Thyroid gland (tissue), 4 donors: ENCODE data around the gene CARS1. TPM values are rescaled to one million over a fixed set of nuclear protein-coding genes. Genes with fewer than 3 reads are reported as not detected.

Experiments
- DNase-seq, 2 donors: peaks; one replicate each; pipeline ENCODE4 v3.0.0-alpha.2; 2019
- H3K27ac ChIP-seq, 3 donors: fragments of 200-600 bp; sonication (generic); 1 replicate in 2 of 3; 2 replicates in 1 of 3; pipeline ENCODE4 v1.5.1; 2016 to 2019; ENCODE audit warnings: mild to moderate bottlenecking in 1 of 3, moderate library complexity in 1 of 3
- H3K27me3 ChIP-seq: fragments of 200-600 bp; sonication (generic); one replicate; pipeline ENCODE4 v1.5.1; 2019
- H3K36me3 ChIP-seq, 2 donors: fragments of 200-600 bp; sonication (generic); one replicate each; pipeline ENCODE4 v1.5.1; 2016 to 2019
- H3K4me1 ChIP-seq, 2 donors: fragments of 200-600 bp; sonication (generic); one replicate each; pipeline ENCODE4 v1.5.1; 2017 to 2019
- H3K4me3 ChIP-seq, 3 donors: fragments of 200-600 bp; sonication (generic); replicated peaks in 1 of 3; 1 replicate in 2 of 3; 2 replicates in 1 of 3; pipeline ENCODE4 v1.5.1; 2016; ENCODE audit warnings: mild to moderate bottlenecking in 1 of 3
- H3K9me3 ChIP-seq: fragments of 200-600 bp; sonication (generic); one replicate; pipeline ENCODE4 v1.5.1; 2017
- CTCF ChIP-seq, 6 experiments: fragments of 200-600 bp in 3 of 6; fragments of 450-650 bp in 3 of 6; sonication (generic) in 3 of 6; IDR thresholded peaks; one replicate each; pipeline ENCODE4 v1.5.1; 2016 to 2019; ENCODE audit warnings: antibody characterized with exemption in 6 of 6, mild to moderate bottlenecking in 2 of 6, inconsistent platforms in 1 of 6, moderate library complexity in 1 of 6
- POLR2A ChIP-seq, 2 donors: fragments of 450-650 bp; IDR thresholded peaks; one replicate each; pipeline ENCODE4 v1.6.1; 2017; ENCODE audit warnings: antibody characterized with exemption in 2 of 2, mild to moderate bottlenecking in 2 of 2, moderate library complexity in 1 of 2
- WGBS, 2 donors: methylation state at CpG; one replicate each; pipeline ENCODE4 v1.1.5; 2017; 5-methylcytosine and 5-hydroxymethylcytosine counted together
- intact Hi-C: fragments of 100-400 bp; cut with DNase I; formaldehyde crosslinking; loops from one replicate; pipeline ENCODE4 v1.15.1; 2023
- total RNA-seq, 4 donors: library from RNA; depleted of rRNA; stranded (reverse); fragments of >200 nt; gene quantifications; one replicate each; pipeline ENCODE4 v1.2.3, GENCODE V29; 2016

The CARS1 gene
- total RNA-seq, 4 donors from 2014 or later, result 36.7 to 56.2 (median 50.1) TPM

- intact Hi-C loops, result no loop called here
- Histone ChIP-seq H3K36me3 (no peaks in the 10 kb centered on the region), H3K27ac (peak overlapping the region in 1 of 3 donors; percentile 98), H3K4me3 (no peak overlapping the region), H3K27me3 (no peaks in the 10 kb centered on the region), H3K4me1 (peaks cover 43 to 69% of the 10 kb centered on the region in 2 donors), H3K9me3 (no peaks in the 10 kb centered on the region)
- DNase-seq, result no peak
- TF ChIP-seq POLR2A (IDR thresholded peaks at IDR 0.05) (no peak), CTCF (IDR thresholded peaks at IDR 0.05) (peak in 1 of 6 experiments; percentile 11)
- 92 to 94% methylated on average over 9 to 12 of the region's 12 CpGs for WGBS, 2 donors
These were observed 11.0 kb downstream of the CARS1 start for GRCh38 chr11:3046190-3046589.

- H3K4me1 ChIP-seq, result peaks cover 46 to 59% of the 10 kb centered on the region in 2 donors
- H3K9me3 ChIP-seq, result no peaks in the 10 kb centered on the region
- 94% methylated on average over 12 of the region's 12 CpGs for WGBS, 2 donors
- no peak overlapping the region for H3K4me3 ChIP-seq
- H3K27ac ChIP-seq, result peak overlapping the region; percentile 93 to 98 (median 94)
- intact Hi-C loops, result no loop called here
- no peak for DNase-seq
- H3K27me3 ChIP-seq, result no peaks in the 10 kb centered on the region
- H3K36me3 ChIP-seq, result peaks cover under 1 to 8% of the 10 kb centered on the region in 2 donors
- TF ChIP-seq CTCF (IDR thresholded peaks at IDR 0.05) (no peak), POLR2A (IDR thresholded peaks at IDR 0.05) (no peak)
These were observed 12.3 kb downstream of the CARS1 start for GRCh38 chr11:3044915-3045314.

GRCh38 chr11:3044004-3044403, 13.2 kb downstream of the CARS1 start:
- DNase-seq, result no peak
- H3K4me3 ChIP-seq, result no peak overlapping the region
- H3K9me3 ChIP-seq, result no peaks in the 10 kb centered on the region
- peak overlapping the region; percentile 93 to 98 (median 94) for H3K27ac ChIP-seq
- intact Hi-C loops, result no loop called here
- peaks cover 40 to 50% of the 10 kb centered on the region in 2 donors for H3K4me1 ChIP-seq
- TF ChIP-seq POLR2A (IDR thresholded peaks at IDR 0.05) (no peak), CTCF (IDR thresholded peaks at IDR 0.05) (no peak)
- no peaks in the 10 kb centered on the region for H3K27me3 ChIP-seq
- peaks cover 10 to 15% of the 10 kb centered on the region in 2 donors for H3K36me3 ChIP-seq
- WGBS, 2 donors, result 44 to 89% methylated on average over 2 to 6 of the region's 6 CpGs

GRCh38 chr11:3043315-3043871, 13.8 kb downstream of the CARS1 start:
- Histone ChIP-seq H3K27ac (peak overlapping the region; percentile 93 to 98 (median 94)), H3K36me3 (peaks cover 16 to 20% of the 10 kb centered on the region in 2 donors), H3K4me1 (peaks cover 40 to 45% of the 10 kb centered on the region in 2 donors), H3K9me3 (no peaks in the 10 kb centered on the region), H3K4me3 (no peak overlapping the region), H3K27me3 (no peaks in the 10 kb centered on the region)
- intact Hi-C loops, result no loop called here
- TF ChIP-seq CTCF (IDR thresholded peaks at IDR 0.05) (no peak), POLR2A (IDR thresholded peaks at IDR 0.05) (no peak)
- DNase-seq, result peak; percentile 91 to 92
- WGBS, 2 donors, result 34 to 35% methylated on average over 7 to 15 of the region's 16 CpGs

GRCh38 chr11:3042496-3043314, 14.5 kb downstream of the CARS1 start:
- H3K27ac ChIP-seq, result peak overlapping the region; percentile 93 to 98 (median 94)
- intact Hi-C loops, result no loop called here
- no peak overlapping the region for H3K4me3 ChIP-seq
- peaks cover 40 to 44% of the 10 kb centered on the region in 2 donors for H3K4me1 ChIP-seq
- H3K9me3 ChIP-seq, result no peaks in the 10 kb centered on the region
- peak; percentile 82 to 83 for DNase-seq
- TF ChIP-seq CTCF (IDR thresholded peaks at IDR 0.05), result no peak
- no peak for TF ChIP-seq POLR2A (IDR thresholded peaks at IDR 0.05)
- no peaks in the 10 kb centered on the region for H3K27me3 ChIP-seq
- WGBS, 2 donors, result 23 to 38% methylated on average over 9 of the region's 11 CpGs
- peaks cover 23 to 27% of the 10 kb centered on the region in 2 donors for H3K36me3 ChIP-seq
